ENCODE data around the gene HDAC4. TPM values are rescaled to one million over a fixed set of nuclear protein-coding genes. Genes with fewer than 3 reads are reported as not detected.

The HDAC4 gene
- total and polyA plus RNA-seq, 4 donors, result 2.9 to 37.2 (median 4.4) TPM

GRCh38 chr2:239234191-239235175 lies 166.3 kb downstream of the HDAC4 start:
- WGBS, result 91% methylated on average over 22 of the region's 22 CpGs
- H3K4me3 ChIP-seq (ENCODE audit: low read depth in 1 of 3, low read length in 3 of 3), result no peak overlapping the region
- TF ChIP-seq FOXA2 (IDR thresholded peaks at IDR 0.05) (no peak), JUND (IDR thresholded peaks at IDR 0.05) (no peak), RAD21 (IDR thresholded peaks at IDR 0.05) (no peak), SP1 (IDR thresholded peaks at IDR 0.05) (no peak)
- H3K27me3 ChIP-seq (ENCODE audit: control insufficient read depth in 4 of 4, insufficient read depth in 4 of 4, low read length in 3 of 4), result no peaks in the 10 kb centered on the region
- H3K9ac ChIP-seq (ENCODE audit: low read depth in 1 of 2, low read length in 2 of 2), result no peak overlapping the region
- peaks cover 9 to 24% (median 18%) of the 10 kb centered on the region in 4 donors for H3K4me1 ChIP-seq (ENCODE audit: control insufficient read depth in 4 of 4, insufficient read depth in 4 of 4, low read length in 3 of 4)
- no peak overlapping the region for H3K27ac ChIP-seq (ENCODE audit: low read depth in 1 of 2, low read length in 2 of 2)
- H3K9me3 ChIP-seq (ENCODE audit: control insufficient read depth in 4 of 4, low read length in 3 of 4), result no peaks in the 10 kb centered on the region
- no peak for DNase-seq (ENCODE audit: low spot score)
- H3K36me3 ChIP-seq (ENCODE audit: control insufficient read depth in 4 of 4, insufficient read depth in 3 of 4, low read depth in 1 of 4, low read length in 3 of 4), result no peaks in the 10 kb centered on the region

DNA sequence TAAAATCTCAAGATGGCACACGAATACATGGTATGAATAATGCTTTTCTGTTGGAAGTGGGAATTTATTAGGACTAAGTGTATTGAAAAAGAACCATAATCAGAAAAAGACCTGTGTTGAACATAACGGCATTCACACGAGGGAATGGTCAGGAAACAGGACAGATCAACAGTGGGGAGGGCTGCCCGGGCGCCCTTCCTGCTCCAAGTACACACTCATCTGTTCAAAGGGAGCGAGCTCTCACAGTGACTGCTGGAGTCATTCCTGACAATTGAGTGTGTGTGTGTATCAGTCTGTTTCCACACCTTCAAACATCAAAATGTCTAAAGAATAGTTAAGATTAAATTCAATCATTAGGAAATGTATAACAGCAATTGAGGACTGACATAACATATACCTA lies 167.2 kb downstream of the HDAC4 start:
- Histone ChIP-seq H3K4me3 (ENCODE audit: low read depth in 1 of 3, low read length in 3 of 3) (no peak overlapping the region), H3K4me1 (ENCODE audit: control insufficient read depth in 4 of 4, insufficient read depth in 4 of 4, low read length in 3 of 4) (peaks cover 5 to 15% (median 9%) of the 10 kb centered on the region in 4 donors), H3K27ac (ENCODE audit: low read depth in 1 of 2, low read length in 2 of 2) (no peak overlapping the region), H3K36me3 (ENCODE audit: control insufficient read depth in 4 of 4, insufficient read depth in 3 of 4, low read depth in 1 of 4, low read length in 3 of 4) (no peaks in the 10 kb centered on the region), H3K9ac (ENCODE audit: low read depth in 1 of 2, low read length in 2 of 2) (no peak overlapping the region), H3K27me3 (ENCODE audit: control insufficient read depth in 4 of 4, insufficient read depth in 4 of 4, low read length in 3 of 4) (no peaks in the 10 kb centered on the region), H3K9me3 (ENCODE audit: control insufficient read depth in 4 of 4, low read length in 3 of 4) (no peaks in the 10 kb centered on the region)
- WGBS, result 90% methylated on average over 6 of the region's 6 CpGs
- TF ChIP-seq YY1 (IDR thresholded peaks at IDR 0.05) (no peak), TAF1 (conservative IDR thresholded peaks at IDR 0.05) (no peak), REST (IDR thresholded peaks at IDR 0.05) (no peak), JUND (IDR thresholded peaks at IDR 0.05) (no peak), EGR1 (IDR thresholded peaks at IDR 0.05; ENCODE audit: low read depth in 2 of 2) (no peak), HNF4A (conservative IDR thresholded peaks at IDR 0.05) (no peak)
- DNase-seq (ENCODE audit: low spot score), result no peak

DNA sequence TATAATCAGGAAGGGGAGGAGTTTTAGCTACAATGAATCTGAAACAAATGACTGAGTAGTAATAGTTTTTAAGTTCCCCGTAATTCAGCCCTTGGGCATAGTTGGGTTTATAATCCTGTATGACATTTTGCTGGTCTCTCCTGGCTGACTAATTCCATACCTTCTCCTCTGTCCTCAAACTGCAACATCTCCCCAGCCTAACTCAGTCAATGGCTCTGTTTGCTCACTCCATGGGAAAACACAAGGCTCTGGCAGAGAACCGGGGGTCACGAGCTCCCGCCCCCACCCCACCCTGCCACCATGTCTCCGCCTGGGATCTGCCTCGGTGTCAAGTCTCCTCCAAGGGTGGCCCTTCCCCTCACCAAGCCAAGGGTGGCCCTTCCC lies 168.6 kb downstream of the HDAC4 start:
- no peak for DNase-seq (ENCODE audit: low spot score)
- WGBS, result 92% methylated on average over 6 of the region's 6 CpGs
- Histone ChIP-seq H3K27me3 (ENCODE audit: control insufficient read depth in 4 of 4, insufficient read depth in 4 of 4, low read length in 3 of 4) (no peaks in the 10 kb centered on the region), H3K27ac (ENCODE audit: low read depth in 1 of 2, low read length in 2 of 2) (no peak overlapping the region), H3K4me1 (ENCODE audit: control insufficient read depth in 4 of 4, insufficient read depth in 4 of 4, low read length in 3 of 4) (peaks cover 5 to 20% (median 12%) of the 10 kb centered on the region in 4 donors), H3K9me3 (ENCODE audit: control insufficient read depth in 4 of 4, low read length in 3 of 4) (no peaks in the 10 kb centered on the region), H3K9ac (ENCODE audit: low read depth in 1 of 2, low read length in 2 of 2) (no peak overlapping the region), H3K4me3 (ENCODE audit: low read depth in 1 of 3, low read length in 3 of 3) (no peak overlapping the region), H3K36me3 (ENCODE audit: control insufficient read depth in 4 of 4, insufficient read depth in 3 of 4, low read depth in 1 of 4, low read length in 3 of 4) (no peaks in the 10 kb centered on the region)
- TF ChIP-seq, protein P1, sequence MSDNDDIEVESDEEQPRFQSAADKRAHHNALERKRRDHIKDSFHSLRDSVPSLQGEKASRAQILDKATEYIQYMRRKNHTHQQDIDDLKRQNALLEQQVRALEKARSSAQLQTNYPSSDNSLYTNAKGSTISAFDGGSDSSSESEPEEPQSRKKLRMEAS (IDR thresholded peaks at IDR 0.05), result no peak
